ENCODE measurements around the gene PDE8A. TPM values are rescaled to one million over a fixed set of nuclear protein-coding genes. Genes with fewer than 3 reads are reported as not detected.
"Not testable (repeated sequence)": the region's sequence is repeated elsewhere in the genome, so short reads cannot be mapped to it uniquely, and the experiment has no call there.

PDE8A gene
- total RNA-seq, 1 donor from 2014 or later, result 22.7 TPM

- DNase-seq (ENCODE audit: low spot score), result no peak
- H3K4me1 Mint-ChIP-seq (ENCODE audit: low read depth), result peaks cover 12% of the 10 kb centered on the region
- TF ChIP-seq CTCF (IDR thresholded peaks at IDR 0.05), result no peak
- H3K27ac Mint-ChIP-seq (ENCODE audit: unreplicated experiment), result no peak overlapping the region
- H3K9me3 Mint-ChIP-seq (ENCODE audit: low read depth), result peaks cover 32% of the 10 kb centered on the region
- H3K4me3 Mint-ChIP-seq (ENCODE audit: unreplicated experiment), result no peak overlapping the region
- H3K36me3 Mint-ChIP-seq (ENCODE audit: low read depth), result peaks cover 13% of the 10 kb centered on the region
- no peaks in the 10 kb centered on the region for H3K27me3 Mint-ChIP-seq (ENCODE audit: low read depth)
Observed at GRCh38 chr15:85167568-85167967, 185.9 kb downstream of the PDE8A start.

GRCh38 chr15:85168642-85169173 lies 187.1 kb downstream of the PDE8A start:
- TF ChIP-seq CTCF (IDR thresholded peaks at IDR 0.05), result peak; percentile 71
- peaks cover 12% of the 10 kb centered on the region for H3K4me1 Mint-ChIP-seq (ENCODE audit: low read depth)
- no peak overlapping the region for H3K27ac Mint-ChIP-seq (ENCODE audit: unreplicated experiment)
- peaks cover 16% of the 10 kb centered on the region for H3K36me3 Mint-ChIP-seq (ENCODE audit: low read depth)
- no peak for DNase-seq (ENCODE audit: low spot score)
- H3K27me3 Mint-ChIP-seq (ENCODE audit: low read depth), result no peaks in the 10 kb centered on the region
- H3K4me3 Mint-ChIP-seq (ENCODE audit: unreplicated experiment), result peak overlapping the region; percentile 22
- H3K9me3 Mint-ChIP-seq (ENCODE audit: low read depth), result peaks cover 38% of the 10 kb centered on the region

- H3K36me3 Mint-ChIP-seq (ENCODE audit: low read depth), result peaks cover 16% of the 10 kb centered on the region
- H3K4me3 Mint-ChIP-seq (ENCODE audit: unreplicated experiment), result no peak overlapping the region
- peaks cover 28% of the 10 kb centered on the region for H3K9me3 Mint-ChIP-seq (ENCODE audit: low read depth)
- H3K4me1 Mint-ChIP-seq (ENCODE audit: low read depth), result peaks cover 2% of the 10 kb centered on the region
- TF ChIP-seq CTCF (IDR thresholded peaks at IDR 0.05), result no peak
- DNase-seq (ENCODE audit: low spot score), result no peak
- no peak overlapping the region for H3K27ac Mint-ChIP-seq (ENCODE audit: unreplicated experiment)
- no peaks in the 10 kb centered on the region for H3K27me3 Mint-ChIP-seq (ENCODE audit: low read depth)
Observed at GRCh38 chr15:85171736-85172135, 190.1 kb downstream of the PDE8A start.

GRCh38 chr15:85172846-85173490 lies 191.3 kb downstream of the PDE8A start:
- H3K27me3 Mint-ChIP-seq (ENCODE audit: low read depth), result no peaks in the 10 kb centered on the region
- H3K4me1 Mint-ChIP-seq (ENCODE audit: low read depth), result peaks cover 11% of the 10 kb centered on the region
- peaks cover 16% of the 10 kb centered on the region for H3K36me3 Mint-ChIP-seq (ENCODE audit: low read depth)
- no peak for DNase-seq (ENCODE audit: low spot score)
- peaks cover 28% of the 10 kb centered on the region for H3K9me3 Mint-ChIP-seq (ENCODE audit: low read depth)
- TF ChIP-seq CTCF (IDR thresholded peaks at IDR 0.05), result no peak
- H3K27ac Mint-ChIP-seq (ENCODE audit: unreplicated experiment), result no peak overlapping the region
- H3K4me3 Mint-ChIP-seq (ENCODE audit: unreplicated experiment), result no peak overlapping the region

GRCh38 chr15:85173630-85174029 lies 192.0 kb downstream of the PDE8A start:
- Mint-ChIP-seq H3K36me3 (ENCODE audit: low read depth) (peaks cover 16% of the 10 kb centered on the region), H3K4me1 (ENCODE audit: low read depth) (peaks cover 11% of the 10 kb centered on the region), H3K9me3 (ENCODE audit: low read depth) (peaks cover 28% of the 10 kb centered on the region)
- DNase-seq (ENCODE audit: low spot score); H3K27ac Mint-ChIP-seq (ENCODE audit: unreplicated experiment); H3K27me3 Mint-ChIP-seq (ENCODE audit: low read depth); H3K4me3 Mint-ChIP-seq (ENCODE audit: unreplicated experiment): not testable (repeated sequence)

GRCh38 chr15:85174521-85174920 lies 192.9 kb downstream of the PDE8A start:
- H3K4me1 Mint-ChIP-seq (ENCODE audit: low read depth), result peaks cover 11% of the 10 kb centered on the region
- DNase-seq (ENCODE audit: low spot score), result no peak
- no peak overlapping the region for H3K4me3 Mint-ChIP-seq (ENCODE audit: unreplicated experiment)
- H3K27me3 Mint-ChIP-seq (ENCODE audit: low read depth), result no peaks in the 10 kb centered on the region
- H3K36me3 Mint-ChIP-seq (ENCODE audit: low read depth), result peaks cover 15% of the 10 kb centered on the region
- H3K9me3 Mint-ChIP-seq (ENCODE audit: low read depth), result peaks cover 28% of the 10 kb centered on the region
- TF ChIP-seq CTCF (IDR thresholded peaks at IDR 0.05), result no peak
- no peak overlapping the region for H3K27ac Mint-ChIP-seq (ENCODE audit: unreplicated experiment)

- Mint-ChIP-seq H3K4me1 (ENCODE audit: low read depth) (peaks cover 11% of the 10 kb centered on the region), H3K9me3 (ENCODE audit: low read depth) (peaks cover 13% of the 10 kb centered on the region), H3K27ac (ENCODE audit: unreplicated experiment) (peak overlapping the region; percentile 65)
- DNase-seq (ENCODE audit: low spot score); H3K27me3 Mint-ChIP-seq (ENCODE audit: low read depth); H3K4me3 Mint-ChIP-seq (ENCODE audit: unreplicated experiment); H3K36me3 Mint-ChIP-seq (ENCODE audit: low read depth): not testable (repeated sequence)
Observed at GRCh38 chr15:85177042-85177515, 195.4 kb downstream of the PDE8A start.

Measured in chondrocyte (in vitro differentiated cells).